ENCODE results near the gene TMPRSS11B. TPM values are rescaled to one million over a fixed set of nuclear protein-coding genes. Genes with fewer than 3 reads are reported as not detected.
"Not testable (repeated sequence)": the region's sequence is repeated elsewhere in the genome, so short reads cannot be mapped to it uniquely, and the experiment has no call there.

TMPRSS11B gene
- total and polyA plus RNA-seq, 2 of the 13 experiments (the other 11 are each of a cell fraction or from before 2014, with no cell fraction given), result not detected

DNA sequence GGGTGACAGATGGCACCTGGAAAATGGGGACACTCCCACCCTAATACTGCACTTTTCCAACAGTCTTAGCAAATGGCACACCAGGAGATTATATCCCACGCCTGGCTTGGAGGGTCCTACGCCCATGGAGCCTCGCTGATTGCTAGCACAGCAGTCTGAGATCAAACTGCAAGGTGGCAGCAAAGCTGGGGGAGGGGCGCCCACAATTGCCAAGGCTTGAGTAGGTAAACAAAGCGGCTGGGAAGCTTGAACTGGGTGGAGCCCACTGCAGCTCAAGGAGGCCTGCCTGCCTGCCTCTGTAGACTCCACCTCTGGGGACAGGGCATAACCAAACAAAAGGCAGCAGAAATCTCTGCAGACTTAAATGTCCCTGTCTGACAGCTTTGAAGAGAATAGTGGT, 51.2 kb downstream of the TMPRSS11B start:
- CTCF ChIA-PET (ENCODE audit: low intra/inter-chr PET ratio, low total read pairs); H3K4me1 ChIP-seq (ENCODE audit: insufficient read depth, low read length); DNase-seq (ENCODE audit: low spot score); H4K20me1 ChIP-seq (ENCODE audit: insufficient read depth, low read length); H3K36me3 ChIP-seq (replicated peaks in 1 of 2; ENCODE audit: control insufficient read depth in 1 of 2, insufficient read depth in 2 of 2, low read length in 2 of 2); H3K27me3 ChIP-seq (ENCODE audit: control insufficient read depth in 1 of 2, insufficient read depth in 2 of 2, low read length in 2 of 2); FAIRE-seq; H3K4me2 ChIP-seq (ENCODE audit: low read depth, low read length); ATAC-seq; intact Hi-C loops (cut with micrococcal nuclease; ENCODE audit: unreplicated experiment); BruUV-seq (replicated peaks); in situ Hi-C loops (cut with HindIII; ENCODE audit: extremely low pct_ligation_motif_present, low pct_unique_long_range_greater_than_20kb); H3K27ac ChIP-seq (ENCODE audit: extremely low read length, insufficient read depth, low read length); H3K9ac ChIP-seq (ENCODE audit: insufficient read depth, low read depth, low read length); H2AFZ ChIP-seq (ENCODE audit: low read length); H3K79me2 ChIP-seq (ENCODE audit: insufficient read depth, low read length); H3K4me3 ChIP-seq (replicated peaks in 1 of 3; ENCODE audit: insufficient read depth in 1 of 3, low read depth in 2 of 3, low read length in 3 of 3); POLR2A ChIA-PET; H3K9me3 ChIP-seq (ENCODE audit: low read length): not testable (repeated sequence)
- 0% methylated on average over 3 of the region's 5 CpGs for WGBS (ENCODE audit: low lambda C conversion rate)

DNA sequence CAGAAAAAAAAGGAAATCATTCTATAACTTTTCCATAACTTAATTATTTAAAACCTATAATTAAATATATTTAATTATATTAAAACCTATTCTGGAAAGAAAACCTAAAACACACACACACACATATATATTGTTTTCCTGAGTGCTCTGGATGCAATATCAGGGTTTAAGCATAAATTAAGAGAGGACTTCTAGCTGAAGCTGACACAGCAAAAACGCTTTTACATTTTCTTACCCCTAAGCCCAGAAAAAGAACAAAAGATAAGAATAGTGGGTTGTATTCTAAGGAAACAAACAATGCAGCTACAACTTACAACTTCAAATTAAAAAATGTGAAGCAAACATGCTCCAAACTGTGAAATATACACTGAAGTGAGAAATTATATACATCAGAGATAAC, 52.3 kb downstream of the TMPRSS11B start:
- ChIA-PET CTCF (ENCODE audit: low intra/inter-chr PET ratio, low total read pairs) (no interaction called here), POLR2A (no interaction called here)
- no peaks in the 10 kb centered on the region for H4K20me1 ChIP-seq (ENCODE audit: insufficient read depth, low read length)
- no peak overlapping the region for H3K9ac ChIP-seq (ENCODE audit: insufficient read depth, low read depth, low read length)
- no peak overlapping the region for H2AFZ ChIP-seq (ENCODE audit: low read length)
- in situ Hi-C loops (cut with HindIII; ENCODE audit: extremely low pct_ligation_motif_present, low pct_unique_long_range_greater_than_20kb), result no loop called here
- FAIRE-seq, result no peak
- BruUV-seq (replicated peaks), result no TSS peak
- intact Hi-C loops (cut with micrococcal nuclease; ENCODE audit: unreplicated experiment), result no loop called here
- no peaks in the 10 kb centered on the region for H3K36me3 ChIP-seq (replicated peaks in 1 of 2; ENCODE audit: control insufficient read depth in 1 of 2, insufficient read depth in 2 of 2, low read length in 2 of 2)
- H3K4me1 ChIP-seq (ENCODE audit: insufficient read depth, low read length), result no peaks in the 10 kb centered on the region
- no peak for DNase-seq (ENCODE audit: low spot score)
- no peak overlapping the region for H3K4me2 ChIP-seq (ENCODE audit: low read depth, low read length)
- H3K79me2 ChIP-seq (ENCODE audit: insufficient read depth, low read length), result no peaks in the 10 kb centered on the region
- H3K27ac ChIP-seq (ENCODE audit: extremely low read length, insufficient read depth, low read length), result no peak overlapping the region
- H3K27me3 ChIP-seq (ENCODE audit: control insufficient read depth in 1 of 2, insufficient read depth in 2 of 2, low read length in 2 of 2), result no peaks in the 10 kb centered on the region
- peak; percentile 54 to 75 for TF ChIP-seq MAFK (conservative IDR thresholded peaks at IDR 0.05 in 1 of 2, IDR thresholded peaks at IDR 0.05 in 1 of 2; ENCODE audit: low read length in 2 of 2)
- TF ChIP-seq, protein P1, sequence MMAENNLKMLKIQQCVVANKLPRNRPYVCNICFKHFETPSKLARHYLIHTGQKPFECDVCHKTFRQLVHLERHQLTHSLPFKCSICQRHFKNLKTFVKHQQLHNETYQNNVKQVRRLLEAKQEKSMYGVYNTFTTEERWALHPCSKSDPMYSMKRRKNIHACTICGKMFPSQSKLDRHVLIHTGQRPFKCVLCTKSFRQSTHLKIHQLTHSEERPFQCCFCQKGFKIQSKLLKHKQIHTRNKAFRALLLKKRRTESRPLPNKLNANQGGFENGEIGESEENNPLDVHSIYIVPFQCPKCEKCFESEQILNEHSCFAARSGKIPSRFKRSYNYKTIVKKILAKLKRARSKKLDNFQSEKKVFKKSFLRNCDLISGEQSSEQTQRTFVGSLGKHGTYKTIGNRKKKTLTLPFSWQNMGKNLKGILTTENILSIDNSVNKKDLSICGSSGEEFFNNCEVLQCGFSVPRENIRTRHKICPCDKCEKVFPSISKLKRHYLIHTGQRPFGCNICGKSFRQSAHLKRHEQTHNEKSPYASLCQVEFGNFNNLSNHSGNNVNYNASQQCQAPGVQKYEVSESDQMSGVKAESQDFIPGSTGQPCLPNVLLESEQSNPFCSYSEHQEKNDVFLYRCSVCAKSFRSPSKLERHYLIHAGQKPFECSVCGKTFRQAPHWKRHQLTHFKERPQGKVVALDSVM (CRISPR knock-in tag; IDR thresholded peaks at IDR 0.05), result no peak
- TF ChIP-seq MAFF (IDR thresholded peaks at IDR 0.05; ENCODE audit: low read depth, low read length), result peak; percentile 45; the same call in 1 of the 2 replicates
- ATAC-seq, result no peak
- WGBS (ENCODE audit: low lambda C conversion rate), result 3% methylated on average over 1 of the region's 1 CpG
- H3K4me3 ChIP-seq (replicated peaks in 1 of 3; ENCODE audit: insufficient read depth in 1 of 3, low read depth in 2 of 3, low read length in 3 of 3), result no peak overlapping the region
- H3K9me3 ChIP-seq (ENCODE audit: low read length), result no peaks in the 10 kb centered on the region
